Right renal pelvis (tissue), 4 donors: ENCODE measurements around the gene CST3. TPM values are rescaled to one million over a fixed set of nuclear protein-coding genes. Genes with fewer than 3 reads are reported as not detected.
"Not testable (repeated sequence)": the region's sequence is repeated elsewhere in the genome, so short reads cannot be mapped to it uniquely, and the experiment has no call there.

ENCODE experiments used
- DNase-seq, 4 donors: peaks; one replicate each; pipeline ENCODE4 v3.0.0-alpha.2; 2013; ENCODE audit warnings: low read depth in 4 of 4, low spot score in 3 of 4, missing footprints in 1 of 4
- polyA plus RNA-seq, 4 donors: library from polyadenylated mRNA; unstranded; fragments of 120-200 nt; gene quantifications; one replicate each; pipeline ENCODE4 v1.2.1, GENCODE V29; 2013; ENCODE audit not compliant: insufficient read length in 4 of 4

The CST3 gene, protein sequence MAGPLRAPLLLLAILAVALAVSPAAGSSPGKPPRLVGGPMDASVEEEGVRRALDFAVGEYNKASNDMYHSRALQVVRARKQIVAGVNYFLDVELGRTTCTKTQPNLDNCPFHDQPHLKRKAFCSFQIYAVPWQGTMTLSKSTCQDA
- polyA plus RNA-seq: 100 to 1,000 TPM; 137 to 206 (median 155) TPM

GRCh38 chr20:23637282-23638221 lies at the start of gene CST3:
CST3 (minus strand) TSS chr20:23637955; CDS start chr20:23637862, 93 bp downstream.
- DNase-seq: peak; percentile 60 to 69 (median 63)

- no peak for DNase-seq
These were observed 48.4 kb upstream of the CST3 start for GRCh38 chr20:23686046-23686750.

DNA sequence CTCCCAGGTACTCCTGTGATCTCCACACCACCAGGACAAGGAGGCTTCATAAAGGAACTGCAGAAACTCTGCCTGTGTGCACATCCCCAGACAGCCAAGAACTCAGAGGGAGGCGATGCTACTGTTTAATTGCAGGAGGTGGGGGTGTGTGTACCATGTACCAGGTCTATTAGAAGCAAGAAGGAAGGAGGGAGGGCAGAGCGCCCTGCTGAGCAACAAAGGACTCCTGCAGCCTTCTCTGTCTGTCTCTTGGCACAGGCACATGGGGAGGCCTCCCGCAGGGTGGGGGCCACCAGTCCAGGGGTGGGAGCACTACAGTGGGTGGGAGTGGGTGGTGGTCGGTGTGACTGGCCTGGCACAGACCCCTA lies 47.8 kb upstream of the CST3 start:
- not testable (repeated sequence) for DNase-seq

- no peak for DNase-seq
These were observed 46.5 kb upstream of the CST3 start for GRCh38 chr20:23684261-23684660.

DNA sequence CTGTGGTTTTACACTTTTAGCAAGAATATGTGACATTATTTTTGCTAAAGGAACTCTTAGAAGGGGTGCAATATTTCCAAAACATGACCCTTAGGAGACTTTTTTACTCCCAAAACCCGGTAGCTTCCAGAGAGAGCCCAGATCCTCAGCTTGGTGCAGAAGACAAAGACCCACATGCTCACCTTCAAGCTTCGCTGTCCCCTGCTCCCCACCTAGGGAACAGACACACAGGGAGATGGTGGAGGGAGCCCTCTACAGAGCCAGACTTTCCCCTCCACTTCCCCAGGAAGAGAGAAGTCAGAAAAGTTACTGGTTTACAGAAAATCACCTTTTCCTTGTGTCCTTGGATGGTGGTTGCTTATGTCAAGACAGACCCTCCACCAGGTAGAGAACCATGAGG lies 46.1 kb upstream of the CST3 start:
- no peak for DNase-seq

DNA sequence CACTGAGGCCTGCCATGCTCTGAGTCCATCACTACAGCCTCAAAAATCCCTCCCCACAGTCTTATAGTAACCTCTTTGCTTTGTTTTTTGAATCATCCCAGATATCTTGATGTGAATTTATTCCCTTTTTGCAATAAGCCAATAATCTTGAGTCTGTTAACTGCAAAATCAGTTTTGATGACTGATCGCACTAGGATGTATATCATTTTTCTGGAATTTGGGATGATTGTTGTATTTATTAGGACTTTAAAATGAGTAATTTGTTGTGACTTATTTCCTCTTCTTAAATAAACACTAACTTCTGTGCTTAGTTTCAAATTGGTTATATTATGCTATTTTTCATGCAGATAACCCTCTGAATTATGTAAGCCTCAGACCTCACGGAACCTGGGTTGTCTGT lies 45.5 kb upstream of the CST3 start:
- DNase-seq: no peak

DNA sequence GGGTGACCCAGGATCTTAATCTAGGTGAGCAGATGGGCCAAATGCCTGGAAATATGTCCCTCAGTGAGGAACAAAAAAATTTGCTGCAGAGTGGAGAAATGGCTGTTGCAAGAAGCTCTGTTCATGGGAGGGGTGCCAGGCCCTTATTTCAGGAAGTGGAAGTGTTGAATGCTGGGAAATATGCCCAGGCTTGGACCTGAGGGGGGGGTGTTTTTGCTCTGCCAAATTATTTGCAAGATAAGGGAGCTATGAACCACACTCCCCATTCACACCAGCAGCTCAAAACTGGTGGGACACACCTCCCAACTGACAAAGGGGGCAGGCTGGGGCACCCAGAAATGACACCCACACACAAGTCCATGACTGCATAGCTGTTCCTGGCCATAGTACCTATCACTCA lies 42.4 kb upstream of the CST3 start:
- no peak for DNase-seq

DNA sequence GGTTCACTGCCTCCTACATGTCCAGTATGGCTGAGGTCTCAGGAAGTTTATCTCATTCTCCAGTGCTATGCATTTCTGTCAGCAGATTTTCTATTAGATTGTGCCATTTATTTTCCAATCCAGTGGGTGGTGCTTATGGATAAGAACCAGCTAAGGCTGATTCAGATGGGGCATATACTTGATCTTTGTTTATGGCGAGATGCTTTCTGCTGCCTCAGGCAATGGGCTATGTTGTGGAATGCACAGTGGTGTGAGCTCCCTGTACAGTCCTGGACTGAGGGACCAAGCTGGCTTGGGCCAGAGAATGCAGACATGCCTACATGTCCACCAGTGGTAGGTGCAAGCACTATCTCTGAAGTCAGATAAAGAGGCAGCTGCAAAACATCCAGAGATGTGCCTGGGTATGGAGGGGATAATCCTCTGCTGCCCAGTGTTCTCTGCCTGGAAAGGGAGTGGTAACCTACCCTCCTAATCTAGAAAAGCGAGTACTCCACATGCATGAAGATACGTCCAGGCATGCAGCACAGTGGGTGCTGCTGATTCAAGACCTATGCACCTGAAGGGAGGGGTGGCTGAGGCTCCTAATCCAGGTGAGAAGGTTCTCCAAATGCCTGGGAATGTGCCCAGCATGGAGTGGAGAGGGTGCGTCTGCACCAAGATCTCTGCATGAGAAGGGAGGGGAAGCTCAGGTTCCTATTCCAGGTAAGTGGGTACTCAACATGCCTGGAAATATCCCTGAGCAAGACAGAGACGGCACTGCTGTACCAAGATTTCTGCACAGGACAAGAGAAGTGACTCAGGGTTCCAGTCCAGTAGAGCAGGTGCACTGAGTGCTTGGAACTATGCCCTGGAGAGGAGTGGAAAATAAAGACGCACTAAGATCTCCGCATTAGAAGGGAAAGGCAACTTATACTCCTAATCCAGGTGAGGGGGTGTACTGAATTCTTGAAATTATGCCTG lies 41.7 kb upstream of the CST3 start:
- no peak for DNase-seq

DNA sequence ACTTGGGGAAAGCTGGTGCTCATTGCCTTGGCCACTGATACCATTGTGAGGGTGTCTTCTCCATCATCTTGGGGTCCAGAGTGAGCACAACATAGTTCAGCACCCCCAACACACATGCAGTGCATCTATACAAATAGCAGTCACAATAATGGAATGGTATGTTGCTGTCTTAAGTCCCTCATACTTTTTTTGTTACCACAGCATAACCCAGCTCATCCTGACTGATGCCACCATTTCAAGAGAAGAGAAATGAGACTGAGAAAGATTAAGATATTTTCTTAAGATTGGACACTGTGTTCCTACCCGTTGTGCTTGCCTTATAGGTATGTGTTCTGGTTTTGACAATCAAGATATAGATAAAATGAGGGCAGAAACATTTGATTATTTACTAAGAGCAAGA lies 35.5 kb upstream of the CST3 start:
- DNase-seq: no peak

- DNase-seq: no peak
These were observed 34.4 kb upstream of the CST3 start for GRCh38 chr20:23672158-23672557.

- DNase-seq: no peak
These were observed 33.7 kb upstream of the CST3 start for GRCh38 chr20:23671479-23671878.

GRCh38 chr20:23670361-23670760 lies 32.6 kb upstream of the CST3 start:
- no peak for DNase-seq

DNA sequence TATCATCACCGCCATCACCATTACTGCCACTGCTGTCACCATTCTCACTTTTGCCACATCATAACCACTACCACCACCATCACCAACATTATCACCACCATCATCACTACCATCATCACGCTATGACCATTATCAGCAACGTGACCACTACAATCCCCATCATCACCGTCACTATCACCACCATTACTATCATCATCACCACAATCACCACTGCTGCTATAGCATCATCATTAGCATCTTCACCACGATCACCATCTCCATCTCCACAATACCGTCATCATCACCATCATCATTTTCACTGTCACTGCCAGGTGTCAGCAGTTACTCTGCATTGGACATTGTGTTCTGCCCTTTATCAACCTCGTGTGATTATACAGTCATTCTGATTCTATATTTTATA lies 32.1 kb upstream of the CST3 start:
- no peak for DNase-seq

- no peak for DNase-seq
These were observed 31.6 kb upstream of the CST3 start for GRCh38 chr20:23669327-23669726.

DNA sequence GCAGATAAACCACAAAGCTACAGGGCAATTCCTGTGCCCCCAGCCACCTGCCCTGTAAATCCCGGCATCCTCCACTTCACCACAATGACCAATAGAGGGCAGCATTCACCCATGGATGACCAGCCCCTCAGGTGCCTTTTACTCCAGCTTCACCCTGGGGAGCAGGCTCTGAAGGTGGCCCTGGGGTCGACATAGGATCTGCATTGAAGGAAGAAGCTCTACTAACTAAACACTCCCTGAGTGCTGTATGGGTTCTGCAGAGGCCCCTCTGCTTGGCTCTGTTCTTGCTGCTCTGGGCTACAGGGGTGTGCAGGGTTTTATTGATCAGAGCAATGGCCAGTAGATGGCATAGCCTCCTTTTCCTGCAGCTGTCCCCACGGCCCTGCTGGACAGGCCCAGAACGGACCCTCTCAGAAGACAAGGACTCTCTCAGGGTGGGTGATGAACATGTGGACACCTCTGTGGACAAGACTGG lies 30.8 kb upstream of the CST3 start:
- DNase-seq: peak in 3 of 4 donors; percentile 28 to 33 (median 31)

DNA sequence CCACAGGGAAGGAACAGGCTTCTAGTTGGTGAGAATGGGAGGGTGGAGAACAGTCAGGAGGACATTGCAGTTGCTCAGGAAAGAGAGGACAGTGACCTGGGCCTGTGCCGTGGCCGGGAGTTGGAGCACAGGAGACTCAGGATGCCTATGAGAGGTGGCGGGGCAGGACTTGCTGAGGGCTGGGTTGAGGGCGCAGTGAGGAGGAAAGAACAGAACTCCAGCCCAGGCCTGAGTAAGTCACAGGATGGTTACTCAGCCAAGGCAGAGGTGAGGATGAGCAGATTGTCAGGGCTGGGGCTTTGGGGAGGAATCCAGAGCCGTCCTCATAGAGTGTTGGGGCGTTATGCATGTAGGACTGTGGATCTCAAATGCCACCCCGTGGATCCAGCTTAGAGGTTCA lies 29.9 kb upstream of the CST3 start:
- no peak for DNase-seq

DNA sequence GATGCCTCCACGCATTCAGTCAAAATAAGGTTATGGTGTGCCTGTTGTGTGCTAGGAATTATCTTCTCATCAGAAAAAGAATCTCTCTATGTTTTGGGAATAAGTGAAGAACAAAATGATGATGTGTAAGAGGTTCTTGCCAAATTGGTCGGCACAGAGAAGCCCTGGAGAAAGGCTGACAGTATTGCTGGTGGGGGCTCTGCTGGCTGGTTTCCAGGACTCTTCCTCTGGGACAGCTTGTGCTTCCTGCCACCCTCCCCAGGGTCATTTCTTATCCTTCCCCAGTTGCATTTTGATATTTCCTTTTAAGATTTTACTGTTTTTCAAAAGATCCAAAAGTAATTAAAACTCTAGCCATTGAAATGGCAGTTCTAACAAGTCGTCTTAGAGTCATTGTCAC lies 28.9 kb upstream of the CST3 start:
- no peak for DNase-seq

DNA sequence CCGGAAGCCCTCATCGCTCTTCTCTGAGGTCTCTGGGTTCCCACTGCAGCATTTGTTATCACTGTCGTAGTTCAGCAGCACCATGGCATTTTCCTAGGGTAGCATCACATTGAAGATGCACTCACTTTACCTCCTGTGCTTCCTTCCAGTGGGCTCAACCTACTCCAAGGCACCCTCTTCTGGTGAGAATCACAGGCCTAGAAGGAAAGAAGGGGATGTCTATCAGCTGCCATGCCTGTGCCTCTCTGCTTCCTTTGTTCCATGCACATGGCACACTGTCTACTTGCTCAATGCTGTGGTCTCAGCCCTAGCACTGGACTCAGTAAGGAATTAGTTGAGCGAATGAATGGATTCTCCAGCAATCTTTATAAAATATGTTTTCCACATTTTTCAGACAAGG lies 28.4 kb upstream of the CST3 start:
- no peak for DNase-seq

- DNase-seq: no peak
These were observed 27.2 kb upstream of the CST3 start for GRCh38 chr20:23664954-23665353.

DNA sequence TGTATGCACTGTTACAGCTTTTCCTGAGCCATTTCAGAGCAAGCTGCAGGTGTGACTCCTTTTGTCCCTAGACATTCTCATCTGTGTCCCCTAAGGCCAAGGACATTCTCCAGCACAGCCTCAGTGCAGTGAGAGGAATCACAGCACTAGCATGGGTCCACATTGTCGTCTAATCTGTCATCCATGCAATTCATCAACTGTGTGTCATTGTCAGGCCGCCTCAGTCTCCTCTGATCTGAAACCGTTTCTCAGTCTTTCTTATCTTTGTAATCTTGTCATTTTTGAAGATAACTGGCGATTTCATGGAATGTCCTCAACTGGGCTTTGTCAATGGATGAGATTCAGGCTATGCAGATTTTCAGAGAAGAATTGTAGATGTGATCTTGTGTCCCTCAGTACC lies 26.3 kb upstream of the CST3 start:
- DNase-seq: not testable (repeated sequence)
